ENCODE results near the gene SBNO2.

Gene SBNO2

GRCh38 chr19:1171755-1172352 is 2.2 kb downstream of the SBNO2 start:
- WGBS (ENCODE audit: insufficient coverage), result 94% methylated on average over 9 of the region's 15 CpGs
- no peak overlapping the region for H3K4me3 ChIP-seq (ENCODE audit: control insufficient read depth in 1 of 7, extremely low read depth in 1 of 7, insufficient read depth in 4 of 7, low read depth in 2 of 7, low read length in 6 of 7)
- H3K4me1 ChIP-seq (ENCODE audit: control extremely low read depth in 1 of 4, control insufficient read depth in 4 of 4, insufficient read depth in 4 of 4, low read length in 3 of 4), result peaks cover 0 to 40% (median 21%) of the 10 kb centered on the region in 4 experiments
- H3K27ac ChIP-seq (ENCODE audit: insufficient read depth in 1 of 2, low read depth in 1 of 2, low read length in 2 of 2, poor library complexity in 1 of 2, severe bottlenecking in 2 of 2), result no peak overlapping the region
- POLR2A ChIA-PET, result no interaction called here
- peaks cover 0 to 30% (median 9%) of the 10 kb centered on the region in 4 experiments for H3K36me3 ChIP-seq (ENCODE audit: control insufficient read depth in 4 of 4, insufficient read depth in 4 of 4, low read length in 3 of 4)
- CTCF ChIA-PET, result interaction anchor here (1.0 kb wide), 1 partner anchor 39 kb away, joined by 4 read pairs; no protein-coding TSS in a partner anchor
- peaks cover 0 to 6% (median 0%) of the 10 kb centered on the region in 5 experiments for H3K9me3 ChIP-seq (ENCODE audit: control extremely low read depth in 1 of 5, control insufficient read depth in 4 of 5, insufficient read depth in 2 of 5, low read depth in 1 of 5, low read length in 4 of 5)
- no peak for DNase-seq
- H3K27me3 ChIP-seq (replicated peaks in 2 of 5; ENCODE audit: control insufficient read depth in 4 of 5, insufficient read depth in 5 of 5, low read length in 4 of 5), result no peaks in the 10 kb centered on the region

- WGBS (ENCODE audit: insufficient coverage), result 95% methylated on average over 23 of the region's 38 CpGs
- no peaks in the 10 kb centered on the region for H3K27me3 ChIP-seq (replicated peaks in 2 of 5; ENCODE audit: control insufficient read depth in 4 of 5, insufficient read depth in 5 of 5, low read length in 4 of 5)
- no peak overlapping the region for H3K4me3 ChIP-seq (ENCODE audit: control insufficient read depth in 1 of 7, extremely low read depth in 1 of 7, insufficient read depth in 4 of 7, low read depth in 2 of 7, low read length in 6 of 7)
These were observed 2.9 kb downstream of the SBNO2 start for GRCh38 chr19:1170938-1171754.

GRCh38 chr19:1169921-1170885 is 3.9 kb downstream of the SBNO2 start:
- peaks cover 0 to 8% (median 0%) of the 10 kb centered on the region in 5 experiments for H3K9me3 ChIP-seq (ENCODE audit: control extremely low read depth in 1 of 5, control insufficient read depth in 4 of 5, insufficient read depth in 2 of 5, low read depth in 1 of 5, low read length in 4 of 5)
- H3K4me1 ChIP-seq (ENCODE audit: control extremely low read depth in 1 of 4, control insufficient read depth in 4 of 4, insufficient read depth in 4 of 4, low read length in 3 of 4), result peaks cover 0 to 34% (median 21%) of the 10 kb centered on the region in 4 experiments
- H3K36me3 ChIP-seq (ENCODE audit: control insufficient read depth in 4 of 4, insufficient read depth in 4 of 4, low read length in 3 of 4), result peaks cover 0 to 37% (median 11%) of the 10 kb centered on the region in 4 experiments
- H3K27me3 ChIP-seq (replicated peaks in 2 of 5; ENCODE audit: control insufficient read depth in 4 of 5, insufficient read depth in 5 of 5, low read length in 4 of 5), result no peaks in the 10 kb centered on the region
- no peak overlapping the region for H3K4me3 ChIP-seq (ENCODE audit: control insufficient read depth in 1 of 7, extremely low read depth in 1 of 7, insufficient read depth in 4 of 7, low read depth in 2 of 7, low read length in 6 of 7)
- no peak overlapping the region for H3K27ac ChIP-seq (ENCODE audit: insufficient read depth in 1 of 2, low read depth in 1 of 2, low read length in 2 of 2, poor library complexity in 1 of 2, severe bottlenecking in 2 of 2)
- WGBS (ENCODE audit: insufficient coverage), result 96% methylated on average over 39 of the region's 52 CpGs
- no peak for DNase-seq
- CTCF ChIA-PET, result interaction anchor here (1.3 kb wide), 1 partner anchor 13 kb away, joined by 3 read pairs; no protein-coding TSS in a partner anchor
- POLR2A ChIA-PET, result interaction anchor here (1.0 kb wide), 1 partner anchor 38 kb away, joined by 3 read pairs; no protein-coding TSS in a partner anchor

More at GRCh38 chr19:1170938-1171754, 2.9 kb downstream of the SBNO2 start:
- peaks cover 0 to 36% (median 21%) of the 10 kb centered on the region in 4 experiments for H3K4me1 ChIP-seq (ENCODE audit: control extremely low read depth in 1 of 4, control insufficient read depth in 4 of 4, insufficient read depth in 4 of 4, low read length in 3 of 4)
- peaks cover 0 to 37% (median 11%) of the 10 kb centered on the region in 4 experiments for H3K36me3 ChIP-seq (ENCODE audit: control insufficient read depth in 4 of 4, insufficient read depth in 4 of 4, low read length in 3 of 4)
- ChIA-PET CTCF (interaction anchor here (1.0 kb wide), 1 partner anchor 39 kb away, joined by 4 read pairs; no protein-coding TSS in a partner anchor), POLR2A (no interaction called here)
- H3K9me3 ChIP-seq (ENCODE audit: control extremely low read depth in 1 of 5, control insufficient read depth in 4 of 5, insufficient read depth in 2 of 5, low read depth in 1 of 5, low read length in 4 of 5), result peaks cover 0 to 8% (median 0%) of the 10 kb centered on the region in 5 experiments
- no peak for DNase-seq
- H3K27ac ChIP-seq (ENCODE audit: insufficient read depth in 1 of 2, low read depth in 1 of 2, low read length in 2 of 2, poor library complexity in 1 of 2, severe bottlenecking in 2 of 2), result no peak overlapping the region

- CTCF ChIA-PET, result interaction anchor here (1.3 kb wide), 1 partner anchor 12 kb away, joined by 3 read pairs; no protein-coding TSS in a partner anchor
- H3K36me3 ChIP-seq (ENCODE audit: control insufficient read depth in 4 of 4, insufficient read depth in 4 of 4, low read length in 3 of 4), result peaks cover 0 to 37% (median 11%) of the 10 kb centered on the region in 4 experiments
- no peak for DNase-seq
- peaks cover 0 to 27% (median 21%) of the 10 kb centered on the region in 4 experiments for H3K4me1 ChIP-seq (ENCODE audit: control extremely low read depth in 1 of 4, control insufficient read depth in 4 of 4, insufficient read depth in 4 of 4, low read length in 3 of 4)
- H3K27me3 ChIP-seq (replicated peaks in 2 of 5; ENCODE audit: control insufficient read depth in 4 of 5, insufficient read depth in 5 of 5, low read length in 4 of 5), result no peaks in the 10 kb centered on the region
- peaks cover 0 to 8% (median 0%) of the 10 kb centered on the region in 5 experiments for H3K9me3 ChIP-seq (ENCODE audit: control extremely low read depth in 1 of 5, control insufficient read depth in 4 of 5, insufficient read depth in 2 of 5, low read depth in 1 of 5, low read length in 4 of 5)
- H3K4me3 ChIP-seq (ENCODE audit: control insufficient read depth in 1 of 7, extremely low read depth in 1 of 7, insufficient read depth in 4 of 7, low read depth in 2 of 7, low read length in 6 of 7), result no peak overlapping the region
- POLR2A ChIA-PET, result interaction anchor here (1.0 kb wide), 1 partner anchor 37 kb away, joined by 3 read pairs; no protein-coding TSS in a partner anchor
- no peak overlapping the region for H3K27ac ChIP-seq (ENCODE audit: insufficient read depth in 1 of 2, low read depth in 1 of 2, low read length in 2 of 2, poor library complexity in 1 of 2, severe bottlenecking in 2 of 2)
- WGBS (ENCODE audit: insufficient coverage), result 95% methylated on average over 9 of the region's 10 CpGs
These were observed 4.7 kb downstream of the SBNO2 start for GRCh38 chr19:1169411-1169791.

GRCh38 chr19:1168572-1169410 is 5.3 kb downstream of the SBNO2 start:
- H3K9me3 ChIP-seq (ENCODE audit: control extremely low read depth in 1 of 5, control insufficient read depth in 4 of 5, insufficient read depth in 2 of 5, low read depth in 1 of 5, low read length in 4 of 5), result peaks cover 0 to 8% (median 0%) of the 10 kb centered on the region in 5 experiments
- H3K4me1 ChIP-seq (ENCODE audit: control extremely low read depth in 1 of 4, control insufficient read depth in 4 of 4, insufficient read depth in 4 of 4, low read length in 3 of 4), result peaks cover 0 to 25% (median 18%) of the 10 kb centered on the region in 4 experiments
- no peak for DNase-seq
- no peaks in the 10 kb centered on the region for H3K27me3 ChIP-seq (replicated peaks in 2 of 5; ENCODE audit: control insufficient read depth in 4 of 5, insufficient read depth in 5 of 5, low read length in 4 of 5)
- WGBS (ENCODE audit: insufficient coverage), result 89% methylated on average over 47 of the region's 50 CpGs
- ChIA-PET POLR2A (interaction anchor here (1.0 to 1.1 kb wide), 2 partner anchors 7 to 37 kb away, joined by 3 read pairs; no protein-coding TSS in a partner anchor), CTCF (interaction anchor here (1.0 to 1.3 kb wide), 2 partner anchors 11 to 56 kb away, joined by 3 read pairs; no protein-coding TSS in a partner anchor)
- H3K4me3 ChIP-seq (ENCODE audit: control insufficient read depth in 1 of 7, extremely low read depth in 1 of 7, insufficient read depth in 4 of 7, low read depth in 2 of 7, low read length in 6 of 7), result no peak overlapping the region
- H3K27ac ChIP-seq (ENCODE audit: insufficient read depth in 1 of 2, low read depth in 1 of 2, low read length in 2 of 2, poor library complexity in 1 of 2, severe bottlenecking in 2 of 2), result no peak overlapping the region
- peaks cover 0 to 37% (median 11%) of the 10 kb centered on the region in 4 experiments for H3K36me3 ChIP-seq (ENCODE audit: control insufficient read depth in 4 of 4, insufficient read depth in 4 of 4, low read length in 3 of 4)
